SK-N-MC (cell line): ENCODE measurements around the gene CLEC4D.

Source experiments
- DNase-seq: peaks from one replicate; pipeline ENCODE4 v3.0.0-alpha.2; 2011; ENCODE audit warnings: low read depth, low spot score
- H3K27ac ChIP-seq: fragments of 200-600 bp; sonication (generic); 2 replicates; pipeline ENCODE4 v1.5.1; 2016; ENCODE audit warnings: mixed run types
- H3K36me3 ChIP-seq: fragments of 200-600 bp; sonication (generic); 2 replicates; pipeline ENCODE4 v1.6.1; 2017; ENCODE audit warnings: antibody characterized with exemption, low read length, mixed read lengths; ENCODE audit not compliant: insufficient read depth
- H3K4me3 ChIP-seq: fragments of 200-600 bp; sonication (generic); 2 replicates; pipeline ENCODE4 v1.5.1; 2016
- H3K9ac ChIP-seq: fragments of 200-600 bp; sonication (generic); 2 replicates; pipeline ENCODE4 v1.8.0; 2017; ENCODE audit warnings: mixed run types, mixed read lengths; ENCODE audit not compliant: insufficient read length
- H3K9me3 ChIP-seq: fragments of 200-600 bp; sonication (generic); 2 replicates; pipeline ENCODE4 v1.6.1; 2017; ENCODE audit warnings: low read depth, mild to moderate bottlenecking, antibody characterized with exemption, low read length, moderate library complexity, mixed read lengths
- EZH2 ChIP-seq: fragments of 200-600 bp; sonication (generic); IDR thresholded peaks from one replicate; pipeline ENCODE4 v1.6.1; 2017; ENCODE audit warnings: antibody characterized with exemption
- FOXP2 ChIP-seq: optimal IDR thresholded peaks from 2 replicates; pipeline ENCODE3; 2011; ENCODE audit warnings: mild to moderate bottlenecking, moderate library complexity; ENCODE audit not compliant: insufficient read depth; ENCODE audit errors: extremely low read length, control extremely low read depth
- POLR2AphosphoS5 ChIP-seq: IDR thresholded peaks from 2 replicates; pipeline ENCODE4 v1.6.1; 2012; ENCODE audit warnings: mild to moderate bottlenecking, low read depth, low read length, borderline replicate concordance

The CLEC4D gene

DNA sequence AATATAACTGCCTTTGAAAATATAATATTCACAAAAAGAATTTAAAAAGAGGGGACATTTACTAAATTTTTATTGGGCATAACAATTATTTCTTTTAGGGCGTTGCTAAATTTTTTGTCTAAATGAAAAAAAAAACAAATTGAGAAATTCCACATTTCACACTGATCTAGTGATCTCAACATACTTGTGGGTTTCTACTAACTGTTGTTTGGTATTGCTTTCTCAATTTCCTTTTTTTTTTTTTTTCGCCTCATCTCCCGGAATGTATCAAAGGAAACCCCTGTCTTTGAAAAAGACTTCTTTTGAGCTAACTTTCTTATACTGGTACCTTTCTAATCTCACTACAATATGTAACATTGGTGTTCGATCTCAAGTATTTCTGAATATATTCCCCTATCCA is at the start of gene CLEC4D:
Gene CLEC4D (plus strand): TSS at position 248 of the 400 bp plus-strand sequence. CDS start 230 bp downstream, outside the sequence.
- Histone ChIP-seq H3K36me3 (no peaks in the 10 kb centered on the region), H3K9ac (no peak within 1 kb of the TSS), H3K27ac (no peak within 1 kb of the TSS), H3K9me3 (no peaks in the 10 kb centered on the region), H3K4me3 (no peak within 1 kb of the TSS)
- DNase-seq = no peak
- TF ChIP-seq EZH2 = no peak
- TF ChIP-seq POLR2AphosphoS5 = no peak
- no peak for TF ChIP-seq FOXP2

DNA sequence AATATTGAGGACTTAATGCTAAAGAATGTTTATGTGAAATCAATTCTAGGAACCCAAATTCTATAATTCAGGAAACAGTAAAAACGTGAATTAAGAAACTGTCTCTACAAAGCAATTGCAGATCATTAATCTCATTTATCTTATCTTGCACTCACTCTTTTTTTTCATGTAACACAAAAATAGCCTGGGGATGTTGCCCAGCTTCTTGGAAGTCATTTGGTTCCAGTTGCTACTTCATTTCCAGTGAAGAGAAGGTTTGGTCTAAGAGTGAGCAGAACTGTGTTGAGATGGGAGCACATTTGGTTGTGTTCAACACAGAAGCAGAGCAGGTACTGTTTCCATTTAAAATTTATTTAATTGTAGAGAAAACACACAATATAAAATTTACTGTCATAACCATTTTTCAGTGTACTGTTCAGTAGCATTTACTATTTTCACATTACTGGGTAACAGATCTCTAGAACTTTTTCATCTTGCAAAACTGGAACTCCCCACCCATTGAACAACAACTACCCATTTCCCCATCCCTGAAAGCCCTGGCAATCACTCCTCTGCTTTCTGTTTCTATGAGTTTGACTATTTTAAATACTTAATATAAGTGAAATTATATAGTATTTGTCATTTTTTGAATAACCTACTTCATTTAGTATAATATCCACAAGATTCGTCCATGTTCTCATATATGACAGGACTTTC is 47.9 kb upstream of the CLEC4D start:
- no peaks in the 10 kb centered on the region for H3K9me3 ChIP-seq
- H3K36me3 ChIP-seq = no peaks in the 10 kb centered on the region
- no peak overlapping the region for H3K4me3 ChIP-seq
- TF ChIP-seq FOXP2 (no peak), POLR2AphosphoS5 (no peak)
- no peak overlapping the region for H3K27ac ChIP-seq
- H3K9ac ChIP-seq = no peak overlapping the region
- DNase-seq = no peak

DNA sequence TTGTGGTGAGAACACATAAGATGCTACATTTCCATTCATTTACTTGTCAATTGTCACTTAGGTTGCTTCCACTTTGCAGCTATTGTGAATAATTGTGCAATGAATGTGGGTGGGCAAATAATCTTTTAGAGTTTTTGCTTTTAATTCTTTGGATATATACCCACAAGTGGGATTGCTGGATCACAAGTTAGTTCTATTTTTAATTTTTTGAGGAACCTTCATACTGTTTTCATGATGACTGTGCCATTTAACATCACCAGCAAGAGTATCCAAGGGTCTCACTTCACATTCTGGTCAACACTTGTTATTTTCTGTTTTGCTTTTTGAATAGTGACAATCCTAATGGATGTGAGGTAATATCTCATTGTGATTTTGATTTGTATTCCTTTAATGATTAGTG is 47.1 kb upstream of the CLEC4D start:
- DNase-seq = no peak
- no peak for TF ChIP-seq EZH2
- no peak for TF ChIP-seq POLR2AphosphoS5
- TF ChIP-seq FOXP2 = no peak

DNA sequence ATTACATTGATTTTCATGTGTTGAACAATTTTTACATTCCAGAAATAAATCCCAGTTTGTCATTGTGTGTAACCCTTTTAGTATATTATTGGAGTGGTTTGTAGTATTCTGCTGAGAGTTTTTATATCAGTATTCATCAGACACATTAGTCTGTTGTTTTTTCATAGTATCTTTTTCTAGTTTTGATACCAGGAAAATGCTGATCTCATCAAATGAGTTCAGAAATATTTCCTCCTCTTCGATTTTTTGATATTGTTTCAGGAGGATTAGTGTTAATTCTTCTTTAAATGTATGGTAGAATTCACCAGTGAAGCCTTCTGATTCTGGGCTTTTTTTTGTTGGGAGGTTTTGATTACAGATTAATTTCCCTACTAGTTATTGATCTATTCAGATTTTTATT is 42.2 kb upstream of the CLEC4D start:
- Histone ChIP-seq H3K9ac (no peak overlapping the region), H3K4me3 (no peak overlapping the region), H3K9me3 (no peaks in the 10 kb centered on the region), H3K36me3 (no peaks in the 10 kb centered on the region), H3K27ac (no peak overlapping the region)
- no peak for TF ChIP-seq FOXP2
- no peak for TF ChIP-seq EZH2
- TF ChIP-seq POLR2AphosphoS5 = no peak
- no peak for DNase-seq

More for the DNA sequence above, 47.1 kb upstream of the CLEC4D start:
- H3K9ac ChIP-seq = no peak overlapping the region
- H3K9me3 ChIP-seq = no peaks in the 10 kb centered on the region
- no peak overlapping the region for H3K4me3 ChIP-seq
- no peak overlapping the region for H3K27ac ChIP-seq
- H3K36me3 ChIP-seq = no peaks in the 10 kb centered on the region

DNA sequence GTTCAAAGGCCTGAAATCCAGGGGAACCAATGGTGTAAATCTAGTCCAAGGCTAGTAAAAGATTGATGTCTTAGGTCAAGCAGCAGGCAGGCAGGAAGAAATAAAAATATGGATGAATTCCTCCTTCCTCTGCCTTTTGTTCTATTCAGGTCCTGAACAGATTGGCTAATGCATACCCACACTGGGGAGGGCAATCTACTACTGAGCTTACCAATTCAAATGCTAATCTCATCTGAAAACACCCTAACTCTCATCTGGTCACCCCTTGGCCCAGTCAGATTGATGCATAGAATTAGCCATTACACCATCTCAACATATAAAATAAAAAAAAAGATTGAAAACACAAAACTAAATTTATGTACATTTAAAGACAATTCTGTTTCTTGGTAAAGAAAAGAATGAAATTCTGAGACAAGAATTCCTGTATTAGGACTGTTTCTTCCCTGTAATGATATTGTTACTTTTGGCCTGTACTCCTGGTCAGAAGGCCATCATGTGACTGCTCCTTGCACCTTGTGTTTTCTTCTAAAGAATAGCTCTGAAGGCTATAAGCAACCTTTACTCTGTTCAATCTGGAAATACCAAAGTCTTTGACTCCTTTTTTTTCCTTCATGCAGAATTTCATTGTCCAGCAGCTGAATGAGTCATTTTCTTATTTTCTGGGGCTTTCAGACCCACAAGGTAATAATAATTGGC is 37.6 kb upstream of the CLEC4D start:
- Histone ChIP-seq H3K9ac (no peak overlapping the region), H3K36me3 (no peaks in the 10 kb centered on the region), H3K4me3 (no peak overlapping the region), H3K9me3 (no peaks in the 10 kb centered on the region), H3K27ac (no peak overlapping the region)
- TF ChIP-seq POLR2AphosphoS5 (no peak), EZH2 (no peak), FOXP2 (no peak)
- DNase-seq = no peak

DNA sequence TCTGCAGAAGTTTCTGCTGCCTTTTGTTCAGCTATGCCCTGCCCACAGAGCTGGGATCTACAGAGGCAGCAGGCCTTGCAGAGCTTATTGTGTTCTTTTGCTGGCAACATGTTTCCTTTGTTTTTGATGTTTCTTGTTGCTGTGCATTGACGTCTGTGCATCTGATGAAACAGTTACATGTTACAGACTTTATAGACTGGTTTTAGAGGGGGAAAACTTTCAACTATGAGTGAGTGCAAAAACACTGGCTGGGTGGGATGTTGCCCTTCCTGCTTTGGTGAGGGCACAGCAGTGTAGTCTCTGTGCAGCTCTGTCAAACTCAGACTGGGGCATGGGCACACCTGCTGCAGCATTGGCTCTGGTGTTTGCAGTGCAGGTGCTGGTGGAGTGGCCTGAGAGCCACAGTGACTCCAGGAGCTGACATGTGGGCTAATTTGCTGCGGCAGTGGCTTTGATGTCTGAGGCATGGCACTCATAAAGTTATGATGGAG is 30.7 kb upstream of the CLEC4D start:
- Histone ChIP-seq H3K27ac (no peak overlapping the region), H3K9me3 (no peaks in the 10 kb centered on the region), H3K36me3 (no peaks in the 10 kb centered on the region), H3K9ac (no peak overlapping the region), H3K4me3 (no peak overlapping the region)
- no peak for TF ChIP-seq EZH2
- no peak for TF ChIP-seq FOXP2
- no peak for TF ChIP-seq POLR2AphosphoS5
- DNase-seq = no peak

DNA sequence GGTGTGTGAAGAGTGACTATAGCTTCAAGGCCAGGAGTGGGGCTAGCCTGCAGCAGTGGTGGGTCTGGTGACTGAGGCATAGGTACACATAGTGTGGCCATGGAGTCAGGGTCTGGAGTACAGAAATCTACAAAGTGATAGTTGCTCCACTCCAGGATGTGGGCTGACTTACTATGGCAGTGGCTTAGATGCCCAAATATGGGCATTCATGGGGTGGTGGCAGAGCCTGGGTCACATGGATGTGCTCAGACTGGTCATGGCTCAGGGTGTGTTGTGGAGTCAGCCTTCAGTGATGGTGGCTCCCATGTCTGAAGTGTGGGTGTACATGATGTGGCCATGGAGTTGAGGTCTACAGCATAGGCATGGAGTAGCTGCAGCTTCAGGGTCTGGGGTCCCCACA is 30.2 kb upstream of the CLEC4D start:
- TF ChIP-seq EZH2 (no peak), POLR2AphosphoS5 (no peak), FOXP2 (no peak)

DNA sequence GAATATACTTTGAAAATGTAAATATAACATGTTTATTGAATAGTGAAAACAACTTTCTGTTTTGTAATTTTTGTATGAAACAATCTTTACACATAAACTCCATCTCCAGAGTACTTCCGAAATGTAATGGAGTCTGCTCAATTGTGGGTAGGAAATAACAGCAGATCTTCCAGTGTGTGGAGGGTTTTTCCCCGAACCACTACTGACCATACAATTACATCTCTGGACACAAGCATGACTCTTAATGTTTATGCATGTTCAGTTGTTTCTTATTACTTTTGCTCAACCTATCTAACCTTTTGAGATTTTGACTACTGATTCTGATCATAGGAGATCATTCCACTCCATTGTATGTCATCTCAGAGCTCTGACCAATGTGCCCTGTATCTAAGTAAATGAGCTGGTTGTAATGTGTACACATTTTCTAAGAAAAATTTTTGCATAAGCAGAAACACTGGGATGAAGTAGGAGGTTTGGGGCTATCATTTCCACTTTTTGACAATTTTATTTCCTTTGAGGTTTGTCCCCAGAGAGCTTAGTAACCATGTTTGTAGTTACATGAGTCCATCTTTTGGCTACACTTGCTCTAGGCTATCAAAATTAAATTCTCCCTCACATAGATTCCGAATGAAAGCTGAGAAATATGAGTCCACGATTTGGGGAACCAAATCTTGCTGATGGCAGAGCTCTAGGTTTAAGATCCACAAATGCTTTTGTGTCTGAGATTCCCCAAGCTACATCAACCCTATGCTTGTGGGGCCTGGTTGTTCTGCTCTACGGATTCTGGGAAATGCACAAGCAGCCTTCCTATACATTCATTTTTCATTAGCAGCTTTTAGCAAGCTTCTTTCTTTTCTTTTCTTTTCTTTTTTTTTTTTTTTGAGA is 21.4 kb upstream of the CLEC4D start:
- H3K27ac ChIP-seq = no peak overlapping the region
- TF ChIP-seq FOXP2 (no peak), POLR2AphosphoS5 (no peak), EZH2 (no peak)
- H3K9me3 ChIP-seq = no peaks in the 10 kb centered on the region
- H3K4me3 ChIP-seq = no peak overlapping the region
- H3K36me3 ChIP-seq = no peaks in the 10 kb centered on the region
- no peak for DNase-seq
- no peak overlapping the region for H3K9ac ChIP-seq

More for the DNA sequence above, 30.2 kb upstream of the CLEC4D start:
- Histone ChIP-seq H3K36me3 (no peaks in the 10 kb centered on the region), H3K4me3 (no peak overlapping the region), H3K9me3 (no peaks in the 10 kb centered on the region), H3K27ac (no peak overlapping the region), H3K9ac (no peak overlapping the region)
- DNase-seq = no peak
